ENCODE measurements around the gene PCDHA1.
"Not testable (repeated sequence)": the region's sequence is repeated elsewhere in the genome, so short reads cannot be mapped to it uniquely, and the experiment has no call there.

PCDHA1 gene

GRCh38 chr5:140764177-140764973, 21.6 kb upstream of the PCDHA1 start:
- Histone ChIP-seq H3K36me3 (ENCODE audit: control insufficient read depth in 1 of 2, insufficient read depth in 2 of 2, low read depth in 1 of 2, low read length in 2 of 2) (no peaks in the 10 kb centered on the region), H2BK12ac (ENCODE audit: low read length in 2 of 2) (no peak overlapping the region), H3K4me1 (ENCODE audit: control insufficient read depth, insufficient read depth, low read depth, low read length) (no peaks in the 10 kb centered on the region), H3K23ac (ENCODE audit: low read length in 2 of 2) (no peak overlapping the region), H3K14ac (ENCODE audit: low read length in 2 of 2) (no peak overlapping the region), H2AK5ac (ENCODE audit: low read length, severe bottlenecking) (no peak overlapping the region), H3K79me1 (replicated peaks; ENCODE audit: low read length, poor library complexity, severe bottlenecking) (no peaks in the 10 kb centered on the region), H3K4me2 (ENCODE audit: low read length, poor library complexity, severe bottlenecking) (no peak overlapping the region), H2BK15ac (ENCODE audit: low read depth, poor library complexity, severe bottlenecking) (no peak overlapping the region), H2BK5ac (ENCODE audit: low read depth, low read length, poor library complexity, severe bottlenecking) (no peak overlapping the region), H3K9ac (ENCODE audit: low read length) (no peak overlapping the region), H4K91ac (ENCODE audit: low read length) (no peak overlapping the region), H4K8ac (ENCODE audit: low read length) (no peak overlapping the region), H2AFZ (ENCODE audit: low read depth, low read length) (no peak overlapping the region), H3K4me3 (ENCODE audit: insufficient read depth in 1 of 2, low read depth in 1 of 2, low read length in 2 of 2) (no peak overlapping the region), H3K27ac (ENCODE audit: low read length, poor library complexity, severe bottlenecking) (no peak overlapping the region), H3K4ac (ENCODE audit: low read depth in 1 of 2, low read length in 2 of 2) (no peak overlapping the region), H2BK120ac (ENCODE audit: low read depth, low read length) (no peak overlapping the region), H3K18ac (ENCODE audit: low read depth in 1 of 2, low read length in 2 of 2) (no peak overlapping the region), H3K9me3 (ENCODE audit: control insufficient read depth, low read length) (peaks cover 90% of the 10 kb centered on the region), H3K27me3 (ENCODE audit: control insufficient read depth in 1 of 2, insufficient read depth in 1 of 2, low read length in 2 of 2) (no peaks in the 10 kb centered on the region)
- DNase-seq, result peak; percentile 5
- WGBS, result no CpG with 5 or more reads among the region's 2 CpGs

DNA sequence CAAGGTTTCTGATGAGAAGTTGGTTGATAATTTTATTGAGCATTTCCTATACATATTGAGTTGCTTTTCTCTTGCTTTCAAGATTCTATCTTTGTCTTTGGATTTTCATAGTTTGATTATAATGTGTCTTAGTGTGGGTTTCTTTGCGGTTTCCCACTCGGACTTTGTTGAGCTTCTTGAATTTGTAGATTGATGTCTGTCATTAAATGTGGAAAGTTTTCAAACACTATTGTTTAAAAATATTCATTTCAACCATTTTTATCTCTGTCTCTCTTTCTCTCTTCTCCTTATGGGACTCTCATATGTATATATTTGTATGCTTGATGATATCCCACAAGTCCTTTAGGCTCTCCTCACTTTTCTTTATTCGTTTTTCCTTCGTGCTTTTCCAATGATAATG, 18.5 kb upstream of the PCDHA1 start:
- H2BK5ac ChIP-seq (ENCODE audit: low read depth, low read length, poor library complexity, severe bottlenecking), result no peak overlapping the region
- H3K79me1 ChIP-seq (replicated peaks; ENCODE audit: low read length, poor library complexity, severe bottlenecking), result no peaks in the 10 kb centered on the region
- no peak overlapping the region for H3K4me2 ChIP-seq (ENCODE audit: low read length, poor library complexity, severe bottlenecking)
- no peak overlapping the region for H3K23ac ChIP-seq (ENCODE audit: low read length in 2 of 2)
- H2AFZ ChIP-seq (ENCODE audit: low read depth, low read length), result no peak overlapping the region
- no peak overlapping the region for H3K9ac ChIP-seq (ENCODE audit: low read length)
- WGBS, result 90% methylated on average over 2 of the region's 4 CpGs
- no peak overlapping the region for H3K18ac ChIP-seq (ENCODE audit: low read depth in 1 of 2, low read length in 2 of 2)
- no peak overlapping the region for H2BK15ac ChIP-seq (ENCODE audit: low read depth, poor library complexity, severe bottlenecking)
- no peak overlapping the region for H4K91ac ChIP-seq (ENCODE audit: low read length)
- H2BK12ac ChIP-seq (ENCODE audit: low read length in 2 of 2), result no peak overlapping the region
- no peak overlapping the region for H3K27ac ChIP-seq (ENCODE audit: low read length, poor library complexity, severe bottlenecking)
- no peak overlapping the region for H3K4ac ChIP-seq (ENCODE audit: low read depth in 1 of 2, low read length in 2 of 2)
- H3K14ac ChIP-seq (ENCODE audit: low read length in 2 of 2), result no peak overlapping the region
- no peak overlapping the region for H2AK5ac ChIP-seq (ENCODE audit: low read length, severe bottlenecking)
- no peak overlapping the region for H3K4me3 ChIP-seq (ENCODE audit: insufficient read depth in 1 of 2, low read depth in 1 of 2, low read length in 2 of 2)
- peaks cover 96% of the 10 kb centered on the region for H3K9me3 ChIP-seq (ENCODE audit: control insufficient read depth, low read length)
- H2BK120ac ChIP-seq (ENCODE audit: low read depth, low read length), result no peak overlapping the region
- H3K27me3 ChIP-seq (ENCODE audit: control insufficient read depth in 1 of 2, insufficient read depth in 1 of 2, low read length in 2 of 2), result no peaks in the 10 kb centered on the region
- DNase-seq, result no peak
- no peaks in the 10 kb centered on the region for H3K4me1 ChIP-seq (ENCODE audit: control insufficient read depth, insufficient read depth, low read depth, low read length)
- H3K36me3 ChIP-seq (ENCODE audit: control insufficient read depth in 1 of 2, insufficient read depth in 2 of 2, low read depth in 1 of 2, low read length in 2 of 2), result no peaks in the 10 kb centered on the region
- H4K8ac ChIP-seq (ENCODE audit: low read length), result no peak overlapping the region

GRCh38 chr5:140780512-140780911, 5.4 kb upstream of the PCDHA1 start:
- Histone ChIP-seq H4K91ac (ENCODE audit: low read length) (no peak overlapping the region), H3K79me1 (replicated peaks; ENCODE audit: low read length, poor library complexity, severe bottlenecking) (no peaks in the 10 kb centered on the region), H3K18ac (ENCODE audit: low read depth in 1 of 2, low read length in 2 of 2) (no peak overlapping the region), H2BK12ac (ENCODE audit: low read length in 2 of 2) (no peak overlapping the region), H3K27ac (ENCODE audit: low read length, poor library complexity, severe bottlenecking) (no peak overlapping the region), H2BK5ac (ENCODE audit: low read depth, low read length, poor library complexity, severe bottlenecking) (no peak overlapping the region), H3K9ac (ENCODE audit: low read length) (no peak overlapping the region), H3K27me3 (ENCODE audit: control insufficient read depth in 1 of 2, insufficient read depth in 1 of 2, low read length in 2 of 2) (no peaks in the 10 kb centered on the region), H2BK120ac (ENCODE audit: low read depth, low read length) (no peak overlapping the region), H3K36me3 (ENCODE audit: control insufficient read depth in 1 of 2, insufficient read depth in 2 of 2, low read depth in 1 of 2, low read length in 2 of 2) (no peaks in the 10 kb centered on the region), H3K4me1 (ENCODE audit: control insufficient read depth, insufficient read depth, low read depth, low read length) (no peaks in the 10 kb centered on the region), H2AFZ (ENCODE audit: low read depth, low read length) (no peak overlapping the region), H3K14ac (ENCODE audit: low read length in 2 of 2) (no peak overlapping the region), H4K8ac (ENCODE audit: low read length) (no peak overlapping the region), H3K4ac (ENCODE audit: low read depth in 1 of 2, low read length in 2 of 2) (no peak overlapping the region), H3K9me3 (ENCODE audit: control insufficient read depth, low read length) (peaks cover 84% of the 10 kb centered on the region), H2AK5ac (ENCODE audit: low read length, severe bottlenecking) (no peak overlapping the region), H3K4me2 (ENCODE audit: low read length, poor library complexity, severe bottlenecking) (no peak overlapping the region), H2BK15ac (ENCODE audit: low read depth, poor library complexity, severe bottlenecking) (no peak overlapping the region), H3K4me3 (ENCODE audit: insufficient read depth in 1 of 2, low read depth in 1 of 2, low read length in 2 of 2) (no peak overlapping the region), H3K23ac (ENCODE audit: low read length in 2 of 2) (no peak overlapping the region)
- WGBS, result no CpG with 5 or more reads among the region's 1 CpG
- no peak for DNase-seq

- not testable (repeated sequence) for DNase-seq; H2BK5ac ChIP-seq (ENCODE audit: low read depth, low read length, poor library complexity, severe bottlenecking); H2BK120ac ChIP-seq (ENCODE audit: low read depth, low read length); H3K27ac ChIP-seq (ENCODE audit: low read length, poor library complexity, severe bottlenecking); H3K27me3 ChIP-seq (ENCODE audit: control insufficient read depth in 1 of 2, insufficient read depth in 1 of 2, low read length in 2 of 2); H3K4me1 ChIP-seq (ENCODE audit: control insufficient read depth, insufficient read depth, low read depth, low read length); H3K4me2 ChIP-seq (ENCODE audit: low read length, poor library complexity, severe bottlenecking); H2AK5ac ChIP-seq (ENCODE audit: low read length, severe bottlenecking); H4K8ac ChIP-seq (ENCODE audit: low read length); H3K36me3 ChIP-seq (ENCODE audit: control insufficient read depth in 1 of 2, insufficient read depth in 2 of 2, low read depth in 1 of 2, low read length in 2 of 2); H2BK12ac ChIP-seq (ENCODE audit: low read length in 2 of 2); H3K9ac ChIP-seq (ENCODE audit: low read length); H3K4me3 ChIP-seq (ENCODE audit: insufficient read depth in 1 of 2, low read depth in 1 of 2, low read length in 2 of 2); H2AFZ ChIP-seq (ENCODE audit: low read depth, low read length); H4K91ac ChIP-seq (ENCODE audit: low read length); H3K23ac ChIP-seq (ENCODE audit: low read length in 2 of 2); H3K79me1 ChIP-seq (replicated peaks; ENCODE audit: low read length, poor library complexity, severe bottlenecking); H3K4ac ChIP-seq (ENCODE audit: low read depth in 1 of 2, low read length in 2 of 2); H2BK15ac ChIP-seq (ENCODE audit: low read depth, poor library complexity, severe bottlenecking); H3K14ac ChIP-seq (ENCODE audit: low read length in 2 of 2); H3K18ac ChIP-seq (ENCODE audit: low read depth in 1 of 2, low read length in 2 of 2)
- peaks cover 82% of the 10 kb centered on the region for H3K9me3 ChIP-seq (ENCODE audit: control insufficient read depth, low read length)
- WGBS, result 96% methylated on average over 44 of the region's 44 CpGs
Measured at GRCh38 chr5:140787422-140787821, 1.5 kb downstream of the PCDHA1 start.

Measured in mesenchymal stem cell (in vitro differentiated cells and primary cell).